ENCODE results near the gene DEFB126. TPM values are rescaled to one million over a fixed set of nuclear protein-coding genes. Genes with fewer than 3 reads are reported as not detected.

The DEFB126 gene
- total RNA-seq, 1 donor from 2014 or later: not detected

Other genes with a start within 250 kb of the DEFB126 start
- not detected for gene DEFB125, start 54.9 kb upstream of the DEFB126 start, total RNA-seq
- not detected for gene DEFB127, start 14.9 kb downstream of the DEFB126 start, total RNA-seq
- gene DEFB128, start 47.1 kb downstream of the DEFB126 start, total RNA-seq: not detected
- not detected for gene DEFB129, start 84.7 kb downstream of the DEFB126 start, total RNA-seq
- gene DEFB132, start 115.1 kb downstream of the DEFB126 start, total RNA-seq: not detected
- 8.7 TPM for gene C20orf96, start 148.2 kb downstream of the DEFB126 start, total RNA-seq
- gene ZCCHC3, start 155.0 kb downstream of the DEFB126 start, total RNA-seq: 15.6 TPM
- 17.0 TPM for gene SOX12, start 183.0 kb downstream of the DEFB126 start, total RNA-seq
- gene NRSN2, start 204.5 kb downstream of the DEFB126 start, total RNA-seq: 39.6 TPM
- 6.2 TPM for gene TRIB3, start 238.2 kb downstream of the DEFB126 start, total RNA-seq

Data from sciatic nerve (tissue), 1 donor.